HEK293T (cell line): ENCODE results near the gene ZSWIM7.

Experiments used
- BHLHE40 ChIP-seq: fragments of 450-650 bp; IDR thresholded peaks from 2 replicates; pipeline ENCODE4 v1.6.1; 2016; ENCODE audit warnings: mild to moderate bottlenecking, moderate library complexity, borderline replicate concordance
- CTBP1 ChIP-seq: fragments of 450-650 bp; IDR thresholded peaks from 2 replicates; pipeline ENCODE4 v1.6.1; 2016; ENCODE audit warnings: borderline replicate concordance
- ELF4 ChIP-seq: fragments of 450-650 bp; IDR thresholded peaks from 2 replicates; pipeline ENCODE4 v1.6.1; 2017; ENCODE audit warnings: antibody characterized with exemption
- FOXA1 ChIP-seq: fragments of 450-650 bp; IDR thresholded peaks from 2 replicates; pipeline ENCODE4 v1.6.1; 2016; ENCODE audit warnings: mild to moderate bottlenecking
- FOXK2 ChIP-seq: fragments of 450-650 bp; IDR thresholded peaks from 2 replicates; pipeline ENCODE4 v1.6.1; 2016; ENCODE audit warnings: mild to moderate bottlenecking
- FOXM1 ChIP-seq: fragments of 450-650 bp; IDR thresholded peaks from 2 replicates; pipeline ENCODE4 v1.6.1; 2017; ENCODE audit warnings: mild to moderate bottlenecking, borderline replicate concordance
- HDGF ChIP-seq: fragments of 450-650 bp; IDR thresholded peaks from 2 replicates; pipeline ENCODE4 v1.6.1; 2017; ENCODE audit warnings: antibody characterized with exemption, borderline replicate concordance
- L3MBTL2 ChIP-seq: fragments of 450-650 bp; conservative IDR thresholded peaks from 2 replicates; pipeline ENCODE4 v1.6.1; 2016; ENCODE audit warnings: mild to moderate bottlenecking
- LEF1 ChIP-seq: fragments of 450-650 bp; IDR thresholded peaks from 2 replicates; pipeline ENCODE4 v1.6.1; 2017; ENCODE audit warnings: mild to moderate bottlenecking, borderline replicate concordance
- NFRKB ChIP-seq: fragments of 450-650 bp; IDR thresholded peaks from 2 replicates; pipeline ENCODE4 v1.6.1; 2016; ENCODE audit warnings: mild to moderate bottlenecking, moderate library complexity
- SP1 ChIP-seq: fragments of 450-650 bp; IDR thresholded peaks from 2 replicates; pipeline ENCODE4 v1.6.1; 2017
- SUZ12 ChIP-seq: fragments of 450-650 bp; IDR thresholded peaks from 2 replicates; pipeline ENCODE4 v1.6.1; 2016; ENCODE audit warnings: mild to moderate bottlenecking
- TARDBP ChIP-seq: fragments of 450-650 bp; IDR thresholded peaks from 2 replicates; pipeline ENCODE4 v1.6.1; 2016

DNA sequence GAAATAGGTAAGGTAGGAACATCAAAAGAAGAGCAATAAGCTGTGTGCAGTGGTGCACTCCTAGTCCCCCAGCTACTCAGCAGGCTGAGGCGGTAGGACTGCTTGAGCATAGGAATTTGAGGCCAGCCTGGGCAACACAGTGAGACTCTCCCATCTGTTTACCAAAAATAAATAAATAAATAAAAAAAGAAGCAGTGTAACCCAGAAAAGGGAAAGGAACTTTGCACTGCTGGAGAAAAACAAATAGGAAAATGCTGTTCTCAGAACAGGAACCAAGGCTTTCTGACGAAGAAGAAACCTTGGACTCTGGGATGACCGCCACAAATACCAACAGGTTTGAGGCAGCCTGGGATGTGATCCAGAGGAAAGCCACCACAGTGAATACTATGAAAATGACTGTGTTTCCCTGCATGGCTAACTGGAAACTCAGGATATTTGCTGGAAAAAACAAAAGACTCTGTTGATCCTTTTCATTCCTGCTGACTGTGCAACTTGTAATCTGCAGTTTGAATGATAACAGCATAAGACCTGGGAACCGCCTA is 41.3 kb upstream of the ZSWIM7 start:
- TF ChIP-seq BHLHE40 = no peak
- TF ChIP-seq SUZ12 = no peak
- TF ChIP-seq TARDBP = no peak
- TF ChIP-seq FOXM1 = no peak
- no peak for TF ChIP-seq SP1
- no peak for TF ChIP-seq ELF4
- TF ChIP-seq FOXK2 = no peak
- no peak for TF ChIP-seq CTBP1
- no peak for TF ChIP-seq L3MBTL2
- no peak for TF ChIP-seq FOXA1
- TF ChIP-seq HDGF = no peak
- no peak for TF ChIP-seq LEF1
- no peak for TF ChIP-seq NFRKB
